Neural progenitor cell (in vitro differentiated cells): Measurements from ENCODE around the gene KDM4B. TPM values are rescaled to one million over a fixed set of nuclear protein-coding genes. Genes with fewer than 3 reads are reported as not detected.
A peak's percentile ranks its signal among the peaks of the same experiment; 100 is the strongest.

ENCODE experiments used
- DNase-seq: peaks from one replicate; pipeline ENCODE4 v3.0.0-alpha.2; 2016; ENCODE audit warnings: low spot score
- H2AFZ ChIP-seq: fragments of 200-600 bp; sonication (generic); replicated peaks from 2 replicates; pipeline ENCODE4 v1.6.1; 2016; ENCODE audit warnings: antibody characterized with exemption
- H3F3A ChIP-seq: fragments of 200-600 bp; sonication (generic); 2 replicates; pipeline ENCODE4 v1.6.1; 2016; ENCODE audit warnings: antibody characterized with exemption, low read depth
- H3K27ac ChIP-seq: fragments of 200-600 bp; sonication (generic); 2 replicates; pipeline ENCODE4 v1.5.1; 2016; ENCODE audit warnings: mild to moderate bottlenecking
- H3K27me3 ChIP-seq: fragments of 200-600 bp; sonication (generic); 2 replicates; pipeline ENCODE4 v1.6.1; 2016; ENCODE audit warnings: mild to moderate bottlenecking, moderate library complexity
- H3K36me3 ChIP-seq: fragments of 200-600 bp; sonication (generic); 2 replicates; pipeline ENCODE4 v1.5.1; 2016
- H3K4me1 ChIP-seq: fragments of 200-600 bp; sonication (generic); 2 replicates; pipeline ENCODE4 v1.6.1; 2016; ENCODE audit warnings: mixed run types
- H3K4me2 ChIP-seq: fragments of 200-600 bp; sonication (generic); 2 replicates; pipeline ENCODE4 v1.6.1; 2016
- H3K4me3 ChIP-seq: fragments of 200-600 bp; sonication (generic); 2 replicates; pipeline ENCODE4 v1.5.1; 2016
- H3K79me2 ChIP-seq: fragments of 200-600 bp; sonication (generic); 2 replicates; pipeline ENCODE4 v1.6.1; 2016; ENCODE audit warnings: low read depth
- H3K9ac ChIP-seq: fragments of 200-600 bp; sonication (generic); 2 replicates; pipeline ENCODE4 v1.6.1; 2016
- H3K9me3 ChIP-seq: fragments of 200-600 bp; sonication (generic); 2 replicates; pipeline ENCODE4 v1.5.1; 2016; ENCODE audit warnings: low read depth
- H4K20me1 ChIP-seq: fragments of 200-600 bp; sonication (generic); 2 replicates; pipeline ENCODE4 v1.6.1; 2016; ENCODE audit warnings: low read depth
- H3K27ac Mint-ChIP-seq: 3 replicates; pipeline ENCODE4 v1.8.0; 2021; ENCODE audit warnings: mixed read lengths
- H3K27me3 Mint-ChIP-seq: 2 replicates; pipeline ENCODE4 v1.8.0; 2022; ENCODE audit warnings: low read depth, mild to moderate bottlenecking, inconsistent platforms, moderate library complexity, mixed read lengths; ENCODE audit not compliant: insufficient read depth
- H3K36me3 Mint-ChIP-seq: 3 replicates; pipeline ENCODE4 v1.8.0; 2021; ENCODE audit warnings: mixed read lengths
- H3K4me1 Mint-ChIP-seq: 3 replicates; pipeline ENCODE4 v1.8.0; 2021; ENCODE audit warnings: mixed read lengths
- H3K4me3 Mint-ChIP-seq: 3 replicates; pipeline ENCODE4 v1.8.0; 2021; ENCODE audit warnings: mild to moderate bottlenecking, moderate library complexity, mixed read lengths
- H3K9me3 Mint-ChIP-seq: 3 replicates; pipeline ENCODE4 v1.8.0; 2020; ENCODE audit warnings: mixed read lengths
- CTCF ChIP-seq: fragments of 200-600 bp; sonication (generic); IDR thresholded peaks from 2 replicates; pipeline ENCODE4 v1.5.1; 2017; ENCODE audit warnings: antibody characterized with exemption, mild to moderate bottlenecking
- EZH2 ChIP-seq: fragments of 200-600 bp; sonication (generic); IDR thresholded peaks from 2 replicates; pipeline ENCODE4 v1.6.1; 2017; ENCODE audit warnings: antibody characterized with exemption, mild to moderate bottlenecking, moderate library complexity
- EZH2phosphoT487 ChIP-seq: fragments of 200-600 bp; sonication (generic); IDR thresholded peaks from 2 replicates; pipeline ENCODE4 v1.6.1; 2017; ENCODE audit warnings: antibody characterized with exemption
- total RNA-seq: library from RNA; depleted of rRNA; stranded (reverse); fragments of >200 nt; gene quantifications from 2 replicates; pipeline ENCODE4 v1.2.3, GENCODE V29; 2015; ENCODE audit warnings: low replicate concordance

KDM4B gene
- total RNA-seq, 1 donor from 2014 or later = 16.0 TPM

GRCh38 chr19:4984106-4984380 lies 15.1 kb downstream of the KDM4B start:
- no peak overlapping the region for H3K4me2 ChIP-seq
- H3K27me3 ChIP-seq = no peaks in the 10 kb centered on the region
- no peak overlapping the region for H3K9ac ChIP-seq
- H3K9me3 ChIP-seq = no peaks in the 10 kb centered on the region
- no peaks in the 10 kb centered on the region for H3K36me3 Mint-ChIP-seq
- H3K36me3 ChIP-seq = no peaks in the 10 kb centered on the region
- H2AFZ ChIP-seq = no peak overlapping the region
- TF ChIP-seq EZH2phosphoT487 (no peak), EZH2 (no peak), CTCF (no peak)
- no peak for DNase-seq
- H3K27ac Mint-ChIP-seq = no peak overlapping the region
- H3K79me2 ChIP-seq = peaks cover 98% of the 10 kb centered on the region
- peaks cover 100% of the 10 kb centered on the region for H4K20me1 ChIP-seq
- no peak overlapping the region for H3K4me3 Mint-ChIP-seq
- no peak overlapping the region for H3K4me3 ChIP-seq
- no peak overlapping the region for H3K27ac ChIP-seq
- peaks cover 29% of the 10 kb centered on the region for H3K4me1 ChIP-seq
- no peaks in the 10 kb centered on the region for H3F3A ChIP-seq
- no peaks in the 10 kb centered on the region for H3K9me3 Mint-ChIP-seq
- peaks cover 3% of the 10 kb centered on the region for H3K27me3 Mint-ChIP-seq
- H3K4me1 Mint-ChIP-seq = peaks cover 64% of the 10 kb centered on the region

GRCh38 chr19:4984438-4984990 lies 15.6 kb downstream of the KDM4B start:
- no peak overlapping the region for H3K27ac Mint-ChIP-seq

GRCh38 chr19:4985551-4985991 lies 16.7 kb downstream of the KDM4B start:
- Histone ChIP-seq H3K9me3 (no peaks in the 10 kb centered on the region), H3K27ac (no peak overlapping the region), H3K4me3 (no peak overlapping the region), H3F3A (no peaks in the 10 kb centered on the region), H3K4me2 (no peak overlapping the region), H4K20me1 (peaks cover 100% of the 10 kb centered on the region), H3K79me2 (peaks cover 98% of the 10 kb centered on the region), H3K36me3 (no peaks in the 10 kb centered on the region), H2AFZ (no peak overlapping the region), H3K27me3 (no peaks in the 10 kb centered on the region), H3K4me1 (peaks cover 29% of the 10 kb centered on the region), H3K9ac (no peak overlapping the region)
- DNase-seq = no peak
- peaks cover 3% of the 10 kb centered on the region for H3K27me3 Mint-ChIP-seq
- no peaks in the 10 kb centered on the region for H3K9me3 Mint-ChIP-seq
- H3K27ac Mint-ChIP-seq = peak overlapping the region; percentile 69
- H3K36me3 Mint-ChIP-seq = no peaks in the 10 kb centered on the region
- TF ChIP-seq CTCF (no peak), EZH2phosphoT487 (no peak), EZH2 (no peak)
- H3K4me3 Mint-ChIP-seq = no peak overlapping the region
- peaks cover 66% of the 10 kb centered on the region for H3K4me1 Mint-ChIP-seq

More at GRCh38 chr19:4984438-4984990, 15.6 kb downstream of the KDM4B start:
- no peak for DNase-seq
- H3K9ac ChIP-seq = no peak overlapping the region
- H3K4me3 Mint-ChIP-seq = no peak overlapping the region
- H3K4me1 Mint-ChIP-seq = peaks cover 65% of the 10 kb centered on the region
- no peaks in the 10 kb centered on the region for H3K9me3 Mint-ChIP-seq
- no peak overlapping the region for H3K27ac ChIP-seq
- no peaks in the 10 kb centered on the region for H3K9me3 ChIP-seq
- H4K20me1 ChIP-seq = peaks cover 100% of the 10 kb centered on the region
- H3K4me2 ChIP-seq = no peak overlapping the region
- peaks cover 3% of the 10 kb centered on the region for H3K27me3 Mint-ChIP-seq
- H3K79me2 ChIP-seq = peaks cover 98% of the 10 kb centered on the region
- H3K4me3 ChIP-seq = no peak overlapping the region
- no peak for TF ChIP-seq EZH2
- no peak for TF ChIP-seq CTCF
- no peak for TF ChIP-seq EZH2phosphoT487
- H2AFZ ChIP-seq = no peak overlapping the region
- peaks cover 29% of the 10 kb centered on the region for H3K4me1 ChIP-seq
- H3K36me3 Mint-ChIP-seq = no peaks in the 10 kb centered on the region
- H3K36me3 ChIP-seq = no peaks in the 10 kb centered on the region
- no peaks in the 10 kb centered on the region for H3F3A ChIP-seq
- H3K27me3 ChIP-seq = no peaks in the 10 kb centered on the region
